ENCODE measurements around the gene AMN.
"Not testable (repeated sequence)": the region's sequence is repeated elsewhere in the genome, so short reads cannot be mapped to it uniquely, and the experiment has no call there.

AMN gene

DNA sequence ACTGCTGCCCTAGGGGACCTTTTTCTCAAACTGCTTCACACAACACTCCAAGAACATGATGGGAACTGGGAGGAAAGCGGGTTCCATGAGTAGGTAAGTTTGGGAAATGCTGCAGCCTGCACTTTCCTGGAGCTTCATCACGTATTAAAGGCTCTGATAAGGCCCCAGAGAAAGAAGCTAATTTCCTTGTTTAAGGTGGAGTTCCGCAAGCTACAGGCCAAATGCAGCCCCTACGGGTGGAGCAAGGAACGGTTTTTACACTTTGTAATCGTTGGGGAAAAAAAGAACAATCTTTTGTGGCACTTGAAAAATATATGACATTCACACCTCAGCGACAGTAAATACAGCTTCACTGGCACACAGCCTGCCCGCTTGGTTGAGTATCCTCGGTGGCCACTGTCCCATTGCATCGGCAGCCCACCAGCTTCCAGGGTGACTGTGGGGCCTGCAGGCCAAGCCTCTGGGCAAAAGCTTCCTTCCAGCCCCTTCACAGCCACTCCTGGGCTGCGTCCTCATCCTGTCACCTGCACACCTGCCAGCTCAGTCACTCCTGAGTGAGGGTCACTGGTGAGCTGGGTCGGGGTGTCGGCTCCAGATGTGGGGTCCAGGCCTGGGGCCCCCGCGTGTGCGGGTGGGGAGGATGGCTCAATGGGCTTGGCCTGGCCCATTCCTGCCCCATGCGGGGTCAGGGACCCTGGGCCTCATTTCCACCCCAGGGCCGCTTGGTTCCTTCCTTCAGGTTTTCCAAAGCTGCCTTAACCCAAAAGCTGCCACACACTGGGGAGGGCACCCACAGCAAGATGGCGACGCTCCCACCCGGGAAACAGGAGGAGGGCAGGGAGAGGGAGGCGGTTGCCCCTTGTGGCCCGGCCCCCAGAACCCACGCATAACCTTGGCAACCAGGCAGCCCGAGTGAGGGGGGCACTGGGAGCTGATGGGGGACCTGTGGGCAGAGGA, 2.4 kb downstream of the AMN start:
- intact Hi-C loops (cut with DNase I) = no loop called here

DNA sequence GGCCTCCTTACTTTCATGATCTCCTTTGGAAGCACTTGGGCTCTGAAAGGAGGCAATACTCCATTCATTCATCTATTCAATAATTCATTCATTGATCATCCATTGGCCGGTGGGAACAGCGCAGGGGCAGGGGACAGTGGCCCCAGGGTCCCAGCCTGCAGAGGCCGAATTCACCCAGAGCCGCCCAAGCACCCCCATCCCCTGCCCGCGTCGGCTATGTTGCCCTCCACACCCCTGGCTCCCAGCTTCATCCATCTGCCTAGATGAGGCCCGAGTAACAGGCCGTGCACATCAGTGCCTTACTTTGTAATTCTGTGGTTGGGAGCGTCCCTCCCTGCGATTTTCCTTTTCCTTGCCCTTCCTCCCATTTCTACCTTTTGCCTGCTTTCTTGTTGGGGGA, 3.2 kb downstream of the AMN start:
- DNase-seq = peak in 3 of 10 donors; percentile 35 to 68 (median 49)
- intact Hi-C loops (cut with DNase I) = no loop called here

More for the DNA sequence above, 2.4 kb downstream of the AMN start:
- DNase-seq = peak in 3 of 10 donors; percentile 56 to 65 (median 60)

DNA sequence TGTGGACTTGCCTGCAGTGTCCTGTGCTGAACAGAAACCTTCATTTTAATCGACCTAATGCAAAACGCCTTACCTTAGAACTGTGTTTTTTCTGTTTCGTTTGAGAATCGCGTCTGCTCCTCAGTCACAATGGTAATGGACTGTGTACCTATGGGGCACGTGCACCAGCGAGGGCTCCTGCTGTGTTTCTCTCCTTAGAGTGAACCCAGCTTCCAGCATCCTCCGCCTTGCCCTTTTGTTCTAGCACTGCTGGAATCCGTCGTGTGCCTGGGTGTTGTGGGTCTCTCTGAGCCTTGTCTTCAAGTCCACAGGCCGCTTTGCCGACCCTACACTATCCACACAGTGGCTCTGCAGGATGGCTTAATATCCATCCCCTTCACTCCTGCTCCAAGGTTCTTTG, 3.6 kb downstream of the AMN start:
- peak in 2 of 10 donors; percentile 16 to 27 for DNase-seq
- intact Hi-C loops (cut with DNase I) = no loop called here

DNA sequence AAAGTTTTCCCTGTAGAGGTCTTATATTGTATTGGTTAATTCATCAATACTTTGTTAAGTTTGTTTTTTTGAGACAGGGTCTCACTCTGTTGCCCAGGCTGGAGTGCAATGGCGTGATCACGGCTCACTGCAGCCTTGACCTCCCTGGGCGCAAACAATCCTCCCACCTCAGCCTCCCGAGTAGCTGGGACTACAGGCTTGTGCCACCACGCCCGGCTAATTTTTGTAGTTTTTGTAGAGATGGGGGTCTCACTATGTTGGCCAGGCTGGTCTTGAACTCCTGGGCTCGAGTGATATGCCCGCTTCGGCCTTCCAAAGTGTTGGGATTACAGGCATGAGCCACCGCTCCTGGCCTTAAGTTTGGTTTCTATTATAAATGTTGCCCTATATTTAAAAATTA, 4.4 kb downstream of the AMN start:
- intact Hi-C loops (cut with DNase I) = not testable (repeated sequence)
- DNase-seq = peak in 2 of 10 donors; percentile 35 to 39

DNA sequence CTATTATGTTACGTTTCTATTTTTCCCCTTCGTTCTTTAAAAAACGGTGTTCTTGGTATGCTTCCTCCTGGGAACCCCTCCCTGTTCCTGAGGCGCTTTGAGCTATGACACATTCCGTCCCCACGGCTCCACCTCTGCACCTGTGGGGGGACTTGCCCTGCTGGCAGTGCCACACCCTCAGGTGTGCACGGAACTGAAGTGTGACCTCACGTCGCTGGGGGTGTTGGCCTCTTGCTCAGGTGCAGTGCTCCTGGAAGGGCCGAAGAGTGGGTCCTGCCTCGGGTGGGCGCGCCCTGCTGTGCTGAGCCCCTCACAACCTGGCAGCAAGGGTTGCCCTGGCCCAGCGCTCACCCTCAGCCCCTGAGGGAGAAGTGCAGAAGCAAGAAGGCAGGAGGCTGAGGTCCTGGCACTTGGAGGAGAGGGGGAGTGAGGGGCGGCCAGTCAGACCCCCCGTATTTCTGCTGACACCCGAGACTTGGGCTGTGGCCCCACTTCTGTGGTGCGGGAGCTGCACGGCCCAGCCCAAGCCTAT, 4.9 kb downstream of the AMN start:
- intact Hi-C loops (cut with DNase I) = no loop called here
- peak in 2 of 10 donors; percentile 53 to 76 for DNase-seq

DNA sequence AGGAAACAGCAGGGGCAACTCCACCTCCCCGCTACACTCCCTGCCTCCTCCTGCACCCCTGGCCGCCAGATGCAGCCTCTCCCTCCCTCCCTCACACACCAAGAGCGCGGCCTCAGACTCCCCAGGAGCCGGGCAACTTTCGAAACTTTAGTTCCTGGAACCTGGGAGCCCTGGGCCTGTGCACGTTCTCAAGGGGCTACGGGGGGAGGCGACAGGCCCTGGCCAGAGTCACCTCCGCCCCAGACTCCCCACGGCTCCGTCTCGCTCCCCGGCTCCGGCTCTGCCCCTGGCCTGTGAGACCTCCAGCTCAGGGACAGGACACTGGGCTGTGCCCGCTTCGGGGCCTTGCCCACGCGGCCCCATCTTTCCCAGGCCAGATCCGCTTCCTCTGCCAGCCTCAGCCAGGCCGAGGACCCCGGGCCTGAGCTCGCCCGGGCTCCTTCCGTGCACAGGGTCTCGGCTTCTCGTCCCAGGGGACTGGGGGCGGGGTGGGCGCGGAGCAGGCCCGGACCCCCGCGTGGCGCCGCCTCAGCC, 5.5 kb downstream of the AMN start:
- intact Hi-C loops (cut with DNase I) = no loop called here
- peak in 3 of 10 donors; percentile 61 to 80 (median 67) for DNase-seq

DNA sequence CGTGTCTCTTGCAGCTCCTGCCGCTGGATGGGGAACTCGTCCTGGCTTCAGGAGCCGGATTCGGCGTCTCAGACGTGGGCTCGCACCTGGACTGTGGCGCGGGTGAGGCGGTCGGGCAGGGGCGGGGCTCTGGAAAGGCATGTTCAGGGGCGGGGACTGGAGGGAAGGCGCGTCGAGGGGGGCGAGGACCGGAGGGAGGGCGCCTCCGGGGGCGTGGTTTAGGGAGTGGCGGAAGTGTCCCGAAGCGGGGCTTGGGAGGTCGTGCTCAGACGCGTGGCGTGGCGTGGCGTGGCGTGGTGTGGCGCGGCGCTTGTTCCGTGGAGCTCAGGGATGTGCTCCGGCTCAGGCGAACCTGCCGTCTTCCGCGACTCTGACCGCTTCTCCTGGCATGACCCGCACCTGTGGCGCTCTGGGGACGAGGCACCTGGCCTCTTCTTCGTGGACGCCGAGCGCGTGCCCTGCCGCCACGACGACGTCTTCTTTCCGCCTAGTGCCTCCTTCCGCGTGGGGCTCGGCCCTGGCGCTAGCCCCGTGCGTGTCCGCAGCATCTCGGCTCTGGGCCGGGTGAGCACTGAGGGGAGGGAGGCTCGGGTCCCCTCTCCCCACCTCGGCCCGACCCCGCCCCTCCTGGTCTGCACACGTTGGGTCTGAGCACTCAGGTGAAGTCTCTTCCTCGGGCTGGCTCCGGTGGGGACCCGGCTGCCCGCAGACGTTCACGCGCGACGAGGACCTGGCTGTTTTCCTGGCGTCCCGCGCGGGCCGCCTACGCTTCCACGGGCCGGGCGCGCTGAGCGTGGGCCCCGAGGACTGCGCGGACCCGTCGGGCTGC, 6.2 kb downstream of the AMN start:
- peak in 3 of 10 donors; percentile 52 to 80 (median 72) for DNase-seq
- intact Hi-C loops (cut with DNase I) = no loop called here

DNA sequence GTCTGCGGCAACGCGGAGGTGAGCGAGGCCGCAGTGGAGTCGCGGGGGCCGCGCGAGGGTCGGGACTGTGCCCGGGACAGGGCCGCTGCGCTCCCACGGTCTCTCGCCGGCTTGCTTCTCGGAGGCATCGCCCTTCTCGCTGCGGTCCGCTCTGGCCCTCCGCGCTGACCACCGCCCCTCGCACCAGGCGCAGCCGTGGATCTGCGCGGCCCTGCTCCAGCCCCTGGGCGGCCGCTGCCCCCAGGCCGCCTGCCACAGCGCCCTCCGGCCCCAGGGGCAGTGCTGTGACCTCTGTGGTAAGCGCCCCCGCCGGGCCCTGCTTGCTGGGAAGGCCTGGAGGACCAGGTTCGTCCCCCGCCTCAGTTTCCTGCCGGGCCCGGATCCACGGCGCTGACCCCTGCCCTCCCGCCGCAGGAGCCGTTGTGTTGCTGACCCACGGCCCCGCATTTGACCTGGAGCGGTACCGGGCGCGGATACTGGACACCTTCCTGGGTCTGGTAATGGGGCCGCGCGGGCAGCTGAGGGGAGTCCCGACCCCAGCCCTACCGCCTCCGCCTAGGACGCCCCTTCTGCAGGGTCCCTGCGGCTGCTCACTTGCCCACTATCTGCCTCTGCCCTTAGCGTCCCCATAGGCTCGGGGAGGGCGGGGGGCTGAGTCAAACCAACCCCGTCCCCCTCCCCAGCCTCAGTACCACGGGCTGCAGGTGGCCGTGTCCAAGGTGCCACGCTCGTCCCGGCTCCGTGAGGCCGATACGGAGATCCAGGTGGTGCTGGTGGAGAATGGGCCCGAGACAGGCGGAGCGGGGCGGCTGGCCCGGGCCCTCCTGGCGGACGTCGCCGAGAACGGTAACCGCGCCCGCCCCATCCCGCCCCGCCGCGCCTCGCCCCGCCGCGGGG, 7.0 kb downstream of the AMN start:
- intact Hi-C loops (cut with DNase I) = no loop called here
- DNase-seq = peak in 3 of 10 donors; percentile 62 to 82 (median 74)

DNA sequence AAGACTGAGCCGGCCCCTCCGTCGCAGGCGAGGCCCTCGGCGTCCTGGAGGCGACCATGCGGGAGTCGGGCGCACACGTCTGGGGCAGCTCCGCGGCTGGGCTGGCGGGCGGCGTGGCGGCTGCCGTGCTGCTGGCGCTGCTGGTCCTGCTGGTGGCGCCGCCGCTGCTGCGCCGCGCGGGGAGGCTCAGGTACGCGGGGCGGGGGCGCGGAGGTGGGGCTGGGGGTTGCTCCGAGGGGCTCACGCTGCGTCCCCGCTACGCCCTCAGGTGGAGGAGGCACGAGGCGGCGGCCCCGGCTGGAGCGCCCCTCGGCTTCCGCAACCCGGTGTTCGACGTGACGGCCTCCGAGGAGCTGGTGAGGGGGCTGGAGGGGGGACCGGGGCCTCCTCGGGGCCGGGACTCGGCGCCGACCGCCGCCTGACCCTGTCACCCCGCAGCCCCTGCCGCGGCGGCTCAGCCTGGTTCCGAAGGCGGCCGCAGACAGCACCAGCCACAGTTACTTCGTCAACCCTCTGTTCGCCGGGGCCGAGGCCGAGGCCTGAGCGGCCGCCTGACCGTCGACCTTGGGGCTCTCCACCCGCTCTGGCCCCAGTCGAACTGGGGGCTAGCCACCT, 7.8 kb downstream of the AMN start:
- intact Hi-C loops (cut with DNase I) = no loop called here
- DNase-seq = peak in 4 of 10 donors; percentile 20 to 80 (median 60)

DNA sequence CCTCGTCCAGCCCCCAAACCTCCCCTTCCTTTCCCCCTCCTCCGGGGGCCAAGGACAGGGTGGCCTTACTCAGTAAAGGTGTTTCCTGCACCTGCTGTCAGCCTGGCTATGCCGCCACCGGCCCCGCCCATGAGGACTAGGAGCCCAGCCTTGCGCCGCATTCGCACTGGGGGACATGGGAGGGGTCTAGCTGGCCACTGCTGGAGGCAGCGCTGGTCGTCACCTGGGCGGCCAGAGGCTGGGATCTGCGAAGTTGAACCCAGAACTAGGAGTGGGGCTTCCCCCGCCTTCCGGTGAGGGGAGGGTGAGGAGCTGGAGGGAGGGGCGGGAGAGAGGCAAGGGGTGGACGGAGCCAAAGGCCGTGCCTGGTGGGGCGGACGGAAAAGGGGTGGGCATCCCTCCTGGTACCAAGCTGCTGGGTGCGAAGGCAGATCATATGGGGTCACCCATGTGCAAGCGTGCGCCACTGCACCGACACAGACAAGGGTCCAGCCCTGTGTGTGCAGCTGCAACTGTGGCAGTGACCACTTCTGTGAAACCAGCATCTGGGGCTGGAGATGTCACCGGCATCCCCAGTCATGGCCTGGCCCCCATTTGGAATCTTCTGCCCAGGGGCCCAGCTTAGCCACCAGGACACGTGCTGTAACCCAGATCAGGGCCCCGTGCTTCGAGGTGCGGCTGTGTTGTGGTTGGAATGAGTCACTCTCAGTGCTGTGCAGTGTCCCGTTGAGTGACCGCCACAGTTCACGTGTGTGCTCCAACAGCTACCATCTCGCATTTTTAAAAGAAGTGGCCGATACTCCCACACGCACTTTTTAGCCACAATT, 8.5 kb downstream of the AMN start:
- intact Hi-C loops (cut with DNase I) = no loop called here
- peak in 4 of 10 donors; percentile 27 to 86 (median 67) for DNase-seq

DNA sequence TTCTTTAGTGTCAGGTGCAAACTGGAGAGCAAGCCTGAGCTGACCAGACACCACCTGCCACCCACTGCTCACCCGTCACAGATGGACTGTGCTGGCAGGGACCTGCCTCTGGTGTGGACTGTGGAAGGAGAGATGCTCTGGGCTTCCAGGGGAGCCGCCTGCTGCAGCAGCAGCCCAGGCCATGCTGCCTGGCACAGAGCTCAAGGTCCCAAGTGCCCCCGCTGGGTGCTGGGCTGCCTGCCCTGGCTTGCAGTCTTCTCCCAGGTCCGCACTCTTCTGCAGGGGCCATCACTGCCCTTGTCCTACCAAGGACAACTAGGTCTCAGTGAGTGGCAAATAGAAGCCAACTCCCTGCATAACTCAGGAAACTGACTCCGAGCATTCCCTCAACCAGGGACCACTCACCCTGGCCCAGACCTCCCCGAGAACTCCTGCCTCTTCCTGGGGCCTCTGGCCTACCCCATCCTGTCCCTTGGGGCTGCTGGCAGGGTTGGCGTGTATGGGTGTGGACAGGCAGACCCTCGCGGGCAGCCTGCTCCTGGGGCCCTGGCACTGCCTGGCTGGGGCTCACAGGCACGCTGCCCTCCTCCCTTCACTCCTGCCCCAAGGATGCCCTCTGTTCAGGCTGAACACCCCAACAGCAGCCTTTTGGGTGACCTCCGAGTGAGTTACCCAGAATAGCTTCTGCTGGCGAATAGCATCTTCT, 9.3 kb downstream of the AMN start:
- DNase-seq = peak in 3 of 10 donors; percentile 20 to 77 (median 61)

DNA sequence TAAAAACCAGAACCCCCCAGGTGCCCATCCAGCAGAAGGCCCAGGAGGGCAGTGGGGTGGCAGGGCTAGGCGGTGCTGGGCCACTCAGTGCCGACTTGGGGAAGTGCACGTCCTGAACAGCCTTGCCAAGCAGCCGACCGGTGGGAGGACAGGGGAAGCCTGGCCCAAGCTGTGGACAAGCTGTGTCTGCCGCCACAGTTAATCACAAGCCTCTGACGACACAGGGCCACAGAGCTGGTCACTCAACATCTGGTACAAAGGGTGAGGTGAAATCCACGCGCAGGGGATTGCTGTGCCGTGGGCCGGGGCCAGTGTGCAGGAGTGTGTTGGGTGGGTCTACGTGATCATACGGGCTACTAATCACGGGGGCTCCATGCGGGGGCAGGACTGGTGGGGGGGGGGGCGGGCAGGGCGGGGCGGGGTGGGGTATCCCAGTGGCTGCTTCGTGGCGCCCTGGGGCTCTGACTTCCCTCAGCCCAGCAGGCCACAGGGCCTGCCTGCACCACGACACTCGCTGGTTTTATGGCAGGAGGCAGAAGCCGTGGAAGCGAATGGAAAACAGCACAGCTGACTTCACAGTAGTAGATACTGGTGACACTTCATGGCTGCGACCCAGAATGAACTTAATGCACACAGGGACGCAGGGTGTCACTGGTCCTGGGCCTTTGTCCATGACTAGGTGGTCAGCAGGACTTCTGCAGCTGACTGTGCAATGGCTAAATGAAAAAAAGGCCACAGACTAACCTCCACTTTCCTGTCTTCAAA, 10.2 kb downstream of the AMN start:
- intact Hi-C loops (cut with DNase I) = no loop called here
- DNase-seq = peak in 3 of 10 donors; percentile 16 to 54 (median 49)

More for the DNA sequence above, 9.3 kb downstream of the AMN start:
- intact Hi-C loops (cut with DNase I) = no loop called here

DNA sequence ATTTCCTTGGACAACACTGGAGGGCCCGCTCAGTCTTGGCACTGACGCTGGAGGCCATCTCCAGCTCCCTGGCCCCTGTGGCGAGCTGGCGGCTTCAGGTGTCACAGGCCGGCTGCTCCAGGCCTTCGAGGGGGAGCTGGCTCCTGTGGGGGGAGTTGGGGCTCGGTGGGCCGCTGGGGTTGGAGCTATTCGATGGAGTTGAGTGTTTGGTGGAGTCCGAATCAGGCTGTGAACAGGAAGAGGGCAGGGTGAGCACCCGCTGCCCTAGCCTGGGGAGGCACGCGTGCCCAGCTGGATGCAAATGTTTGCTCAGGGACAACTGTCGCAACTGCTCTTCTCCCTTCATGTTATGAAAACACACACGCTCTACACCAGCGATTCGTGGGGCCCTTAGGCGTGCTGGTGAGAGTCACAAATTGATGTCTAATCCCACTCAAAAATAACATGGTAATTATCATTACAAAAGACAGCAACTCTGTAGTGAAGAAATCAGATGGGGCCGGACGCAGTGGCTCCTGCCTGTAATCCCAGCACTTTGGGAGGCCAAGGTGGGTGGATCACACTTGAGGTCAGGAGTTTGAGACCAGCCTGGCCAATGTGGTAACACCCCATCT, 11.3 kb downstream of the AMN start:
- DNase-seq = peak in 3 of 10 donors; percentile 9 to 68 (median 58)
- intact Hi-C loops (cut with DNase I) = no loop called here

DNA sequence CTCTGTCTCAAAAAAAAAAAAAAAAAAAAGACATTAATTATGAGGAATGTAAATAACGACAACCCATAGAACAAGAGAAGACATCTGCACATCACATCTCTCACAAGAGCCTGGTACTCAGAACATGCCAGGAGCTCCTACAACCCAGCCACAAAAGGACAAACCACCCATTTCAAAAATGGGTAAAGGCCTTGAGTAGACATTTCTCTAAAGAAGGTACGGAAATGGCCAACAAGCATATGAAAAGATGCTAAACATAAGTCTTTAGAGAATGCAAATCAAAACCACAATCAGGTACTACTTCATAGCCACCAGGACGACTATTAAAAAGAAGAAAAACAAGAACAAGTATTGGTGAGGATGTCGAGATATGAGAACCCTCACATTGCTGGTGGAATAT, 13.3 kb downstream of the AMN start:
- DNase-seq = no peak
- intact Hi-C loops (cut with DNase I) = no loop called here

DNA sequence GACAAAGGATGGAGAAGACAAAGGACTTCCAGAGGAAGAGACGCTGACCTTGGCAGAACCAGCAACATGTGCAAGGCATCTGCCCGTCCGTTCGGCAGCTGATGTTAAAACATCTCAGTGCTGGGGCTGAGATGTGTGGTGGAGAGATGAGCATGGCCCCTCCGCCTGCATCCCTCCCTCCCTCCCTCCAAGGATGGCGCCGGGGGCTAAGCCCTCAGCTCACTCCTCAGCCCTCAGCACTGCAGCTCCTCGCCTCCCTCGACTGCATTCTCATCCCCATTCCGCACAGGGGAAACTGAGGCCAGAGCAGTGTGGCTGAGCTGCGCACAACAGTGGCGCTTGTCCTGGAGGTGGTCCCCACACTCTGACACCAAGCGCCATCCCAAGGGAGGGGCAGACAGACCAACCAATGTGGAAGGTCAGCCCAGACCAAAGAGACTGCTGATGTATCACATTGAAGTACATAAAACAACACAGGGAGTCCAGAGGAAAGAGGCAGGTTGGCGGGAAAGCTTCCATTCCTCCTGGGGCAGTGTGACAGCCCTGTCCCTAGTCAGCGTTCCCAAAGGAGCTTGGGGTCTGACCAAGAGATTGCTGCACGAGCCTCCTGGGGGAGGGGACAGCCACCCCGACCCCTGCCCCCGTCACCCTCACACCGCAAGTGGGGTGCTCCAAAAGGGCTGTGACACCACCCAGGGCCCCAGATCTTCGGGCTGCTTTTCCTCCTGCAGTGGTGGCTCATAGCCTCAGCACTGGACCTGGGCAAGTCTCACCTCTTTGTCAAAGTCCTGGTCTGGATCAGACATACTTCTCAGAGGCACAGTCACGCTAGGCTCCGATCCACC, 15.1 kb downstream of the AMN start:
- intact Hi-C loops (cut with DNase I) = no loop called here
- peak in 2 of 10 donors; percentile 57 to 60 for DNase-seq

Measured in posterior cingulate gyrus (tissue), 11 donors.